Right lobe of liver (tissue), 6 donors: ENCODE measurements around the gene DNAJB6. TPM values are rescaled to one million over a fixed set of nuclear protein-coding genes. Genes with fewer than 3 reads are reported as not detected.

ENCODE experiments used
- ATAC-seq, 4 donors: fragments of 200-7000 bp; cut with Tn5 transposase; one replicate each; pipeline ENCODE4 v1.9.1; 2020; ENCODE audit warnings: mild to moderate bottlenecking in 4 of 4, moderate library complexity in 4 of 4
- DNase-seq, 3 donors: peaks; one replicate each; pipeline ENCODE4 v3.0.0-alpha.2; 2020
- H3K27ac ChIP-seq, 3 donors: fragments of 200-600 bp; one replicate each; pipeline ENCODE4 v1.8.0; 2022
- H3K27me3 ChIP-seq, 2 donors: fragments of 200-600 bp; one replicate each; pipeline ENCODE4 v1.8.0; 2022
- H3K36me3 ChIP-seq, 4 donors: fragments of 200-600 bp; sonication (generic) in 1 of 4; one replicate each; pipeline versions ENCODE4 v1.5.1 to v1.8.0; 2017 to 2022; ENCODE audit warnings: control low read depth in 1 of 4
- H3K4me1 ChIP-seq, 4 donors: fragments of 200-600 bp; sonication (generic) in 1 of 4; one replicate each; pipeline versions ENCODE4 v1.5.1 to v1.8.0; 2017 to 2022; ENCODE audit warnings: control low read depth in 1 of 4
- H3K4me3 ChIP-seq, 3 donors: fragments of 200-600 bp; one replicate each; pipeline ENCODE4 v1.8.0; 2022
- H3K9me3 ChIP-seq, 4 donors: fragments of 200-600 bp; sonication (generic) in 1 of 4; one replicate each; pipeline versions ENCODE4 v1.5.1 to v1.8.0; 2017 to 2022; ENCODE audit warnings: control low read depth in 1 of 4
- CTCF ChIP-seq, 4 donors: fragments of 200-600 bp in 3 of 4; fragments of 450-650 bp in 1 of 4; IDR thresholded peaks; one replicate each; pipeline versions ENCODE4 v1.5.1 to v1.8.0; 2016 to 2022; ENCODE audit warnings: antibody characterized with exemption in 4 of 4, mild to moderate bottlenecking in 2 of 4
- POLR2A ChIP-seq: fragments of 450-650 bp; IDR thresholded peaks from one replicate; pipeline ENCODE4 v1.6.1; 2017; ENCODE audit warnings: antibody characterized with exemption, mild to moderate bottlenecking
- WGBS: methylation state at CpG from one replicate; pipeline ENCODE4 v1.1.6; 2018; ENCODE audit warnings: low coverage, low lambda C conversion rate; ENCODE audit not compliant: insufficient coverage; ENCODE audit errors: missing lambda C conversion rate; 5-methylcytosine and 5-hydroxymethylcytosine counted together
- intact Hi-C, 2 donors: fragments of 100-400 bp; cut with DNase I; formaldehyde crosslinking; loops; one replicate each; pipeline versions ENCODE4 v1.11.2 to v1.14.1; 2022
- total RNA-seq, 6 experiments: library from RNA; depleted of rRNA in 2 of 6; stranded (reverse); fragments of >200 nt in 2 of 6; fragmentation: NEBNext Ultra II Directional in 3 of 6; extraction: Animal tissue kit (Norgen Biotek cat#: 25700) in 3 of 6; gene quantifications; one replicate each; pipeline versions ENCODE4 v1.1.0 to v1.2.4, GENCODE V29; 2016 to 2023
- donor health status: DM: no; HTN: yes; CAD: no.
- donor health status: DM: no; HTN: no; CAD: no.
- donor health status: DM: no; HTN: no; CAD: no.
- donor health status: DM: no; HTN: yes; CAD: no.
- donor health status: DM: no; HTN: yes; CAD: no.

The DNAJB6 gene
- total RNA-seq, 6 experiments from 2014 or later = 24.5 to 38.0 (median 35.2) TPM

GRCh38 chr7:157410831-157411556, 74.2 kb downstream of the DNAJB6 start:
- no peak overlapping the region for H3K27ac ChIP-seq
- intact Hi-C loops = no loop called here
- TF ChIP-seq CTCF (IDR thresholded peaks at IDR 0.05) = no peak
- no peak for TF ChIP-seq POLR2A
- peaks cover 0 to 15% (median under 1%) of the 10 kb centered on the region in 4 donors for H3K36me3 ChIP-seq
- no peaks in the 10 kb centered on the region for H3K9me3 ChIP-seq
- ATAC-seq (no peak), DNase-seq (no peak)
- no peaks in the 10 kb centered on the region for H3K27me3 ChIP-seq
- H3K4me3 ChIP-seq = no peak overlapping the region
- H3K4me1 ChIP-seq = no peaks in the 10 kb centered on the region
- 60% methylated on average over 1 of the region's 33 CpGs for WGBS

GRCh38 chr7:157411580-157411979, 74.8 kb downstream of the DNAJB6 start:
- 81% methylated on average over 6 of the region's 19 CpGs for WGBS
- peaks cover 0 to 21% (median 2%) of the 10 kb centered on the region in 4 donors for H3K36me3 ChIP-seq
- no peak for TF ChIP-seq POLR2A
- TF ChIP-seq CTCF (IDR thresholded peaks at IDR 0.05) = no peak
- H3K9me3 ChIP-seq = no peaks in the 10 kb centered on the region
- intact Hi-C loops = no loop called here
- H3K27me3 ChIP-seq = no peaks in the 10 kb centered on the region
- DNase-seq (no peak), ATAC-seq (no peak)
- no peak overlapping the region for H3K27ac ChIP-seq
- no peaks in the 10 kb centered on the region for H3K4me1 ChIP-seq
- H3K4me3 ChIP-seq = no peak overlapping the region

GRCh38 chr7:157412021-157412443, 75.2 kb downstream of the DNAJB6 start:
- H3K36me3 ChIP-seq = peaks cover 0 to 26% (median 2%) of the 10 kb centered on the region in 4 donors
- no peaks in the 10 kb centered on the region for H3K27me3 ChIP-seq
- H3K4me3 ChIP-seq = no peak overlapping the region
- no peaks in the 10 kb centered on the region for H3K9me3 ChIP-seq
- no peak overlapping the region for H3K27ac ChIP-seq
- TF ChIP-seq CTCF (IDR thresholded peaks at IDR 0.05) (no peak), POLR2A (no peak)
- no peaks in the 10 kb centered on the region for H3K4me1 ChIP-seq
- WGBS = 84% methylated on average over 9 of the region's 11 CpGs
- no peak for ATAC-seq
- DNase-seq = no peak
- intact Hi-C loops = no loop called here

GRCh38 chr7:157412491-157413180, 75.8 kb downstream of the DNAJB6 start:
- no peaks in the 10 kb centered on the region for H3K9me3 ChIP-seq
- 100% methylated on average over 6 of the region's 26 CpGs for WGBS
- no peak overlapping the region for H3K4me3 ChIP-seq
- no peak for TF ChIP-seq POLR2A
- TF ChIP-seq CTCF (IDR thresholded peaks at IDR 0.05) = no peak
- H3K4me1 ChIP-seq = no peaks in the 10 kb centered on the region
- H3K36me3 ChIP-seq = peaks cover 0 to 29% (median 3%) of the 10 kb centered on the region in 4 donors
- no peak for DNase-seq
- intact Hi-C loops = no loop called here
- ATAC-seq = peak in 1 of 4 donors; percentile 14
- H3K27me3 ChIP-seq = no peaks in the 10 kb centered on the region
- H3K27ac ChIP-seq = no peak overlapping the region
